GM12891 (cell line): ENCODE data around the gene CCDC70.

Source experiments
- POLR2A ChIP-seq: IDR thresholded peaks from 2 replicates; pipeline ENCODE4 v1.6.1; 2011; ENCODE audit warnings: low read depth, low read length, control low read depth
- POLR2AphosphoS5 ChIP-seq: IDR thresholded peaks from 2 replicates; pipeline ENCODE4 v1.6.1; 2011; ENCODE audit warnings: low read depth, low read length, control low read depth
- POU2F2 ChIP-seq: IDR thresholded peaks from 2 replicates; pipeline ENCODE4 v1.6.1; 2011; ENCODE audit warnings: low read depth, mild to moderate bottlenecking, control low read depth, low read length, moderate library complexity
- TAF1 ChIP-seq: IDR thresholded peaks from 2 replicates; pipeline ENCODE4 v1.6.1; 2011; ENCODE audit warnings: low read depth, low read length, control low read depth

DNA sequence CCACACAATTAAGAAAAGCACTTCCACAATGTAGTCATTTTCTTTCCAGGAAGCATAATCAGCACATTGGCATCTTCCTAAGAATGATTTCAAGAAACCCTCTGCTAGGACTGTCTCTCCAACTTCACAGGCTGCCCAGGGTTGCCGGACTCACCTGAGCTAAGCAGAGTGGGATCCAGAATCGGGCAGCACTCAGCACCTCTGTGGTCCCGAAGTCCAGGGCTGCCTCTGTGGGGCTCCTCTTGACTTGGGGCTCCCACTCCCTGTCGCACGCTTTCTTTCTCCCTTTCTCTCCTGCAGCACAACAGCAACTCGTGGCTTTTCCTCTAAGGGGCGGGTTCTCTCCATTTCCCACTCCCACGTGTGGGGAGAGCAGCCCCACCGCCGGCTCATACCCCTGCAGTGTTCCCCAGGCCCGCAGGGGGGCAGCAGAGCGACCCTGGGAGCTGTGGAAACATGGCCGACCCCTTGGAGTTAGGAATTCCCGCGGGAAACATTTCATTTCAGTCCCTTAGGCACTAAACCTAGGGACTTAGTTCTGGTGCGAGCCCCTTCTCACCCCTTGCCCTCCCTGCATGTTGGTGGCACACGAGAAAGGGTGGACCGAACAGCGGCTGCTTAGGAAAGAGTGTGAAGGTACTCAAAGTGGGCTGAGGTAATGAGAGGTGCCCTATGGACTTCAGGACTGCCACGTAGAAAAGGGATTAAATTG is 16.8 kb upstream of the CCDC70 start, which contains the start of gene TMEM272:
- TF ChIP-seq POLR2A (no peak), POLR2AphosphoS5 (no peak), TAF1 (no peak), POU2F2 (no peak)
